NCI-H2196 treated with DMSO at 0.1 percent for 48 hours (cell line): ENCODE measurements around the gene PCDH15.
"Not testable (repeated sequence)": the region's sequence is repeated elsewhere in the genome, so short reads cannot be mapped to it uniquely, and the experiment has no call there.

Experiments used
- DNase-seq: peaks from one replicate; lab custom pipeline; 2025; ENCODE audit not compliant: unreplicated experiment; lab: John Stamatoyannopoulos, UW

Gene PCDH15

DNA sequence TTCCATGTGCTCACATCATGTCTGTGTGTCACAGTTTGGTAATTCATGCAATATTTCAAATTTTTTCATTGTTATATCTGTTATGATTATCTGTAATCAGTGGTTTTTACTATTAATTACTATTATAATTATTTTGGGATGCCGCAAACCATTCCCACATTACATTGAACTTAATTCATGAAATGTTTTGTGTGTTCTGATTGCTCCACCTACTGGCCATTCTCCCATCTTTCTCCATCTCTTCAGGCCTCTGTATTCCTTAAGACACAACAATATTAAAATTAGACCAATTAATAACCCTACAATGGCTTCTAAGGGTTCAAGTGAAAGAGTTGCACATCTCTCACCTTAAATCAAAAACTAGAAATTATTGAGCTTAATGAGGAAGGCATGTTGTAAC, 398.5 kb downstream of the PCDH15 start:
- no peak for DNase-seq

DNA sequence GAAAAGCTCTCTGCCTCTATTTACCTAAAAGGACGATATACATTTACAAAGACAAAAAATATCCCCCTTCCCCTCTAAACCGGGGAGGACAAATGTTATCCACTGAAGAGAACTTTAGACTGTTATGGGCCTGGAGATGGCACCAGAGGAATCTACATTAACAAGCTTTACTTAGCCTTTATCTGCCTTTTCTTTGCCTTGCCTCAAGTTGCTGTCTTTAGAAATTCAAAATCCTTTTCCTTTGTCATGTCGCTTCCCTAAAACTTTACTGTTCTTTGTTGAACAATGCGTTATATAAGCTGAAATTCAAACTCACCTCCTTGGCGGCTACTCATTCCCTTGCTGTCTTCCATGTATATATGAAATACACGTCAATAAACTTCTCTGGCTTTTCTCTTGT, 405.0 kb downstream of the PCDH15 start:
- DNase-seq: no peak

DNA sequence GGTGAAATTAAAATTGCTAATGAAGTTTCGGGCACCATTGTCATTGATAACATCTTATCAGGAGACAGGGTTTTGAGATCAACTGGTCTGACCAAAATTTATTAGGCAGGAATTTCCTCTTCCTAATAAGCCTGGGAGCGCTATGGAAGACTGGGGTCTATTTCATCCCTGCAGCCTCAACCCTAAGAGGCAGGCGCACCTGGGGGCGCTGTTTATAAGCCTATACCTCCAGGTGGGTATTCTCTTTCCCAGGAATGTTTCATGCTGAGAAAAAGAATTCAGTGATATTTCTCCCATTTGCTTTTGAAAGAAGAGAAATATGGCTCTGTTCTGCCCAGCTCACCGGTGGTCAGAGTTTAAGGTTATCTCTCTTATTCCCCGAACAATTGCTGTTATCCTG, 406.4 kb downstream of the PCDH15 start:
- not testable (repeated sequence) for DNase-seq

DNA sequence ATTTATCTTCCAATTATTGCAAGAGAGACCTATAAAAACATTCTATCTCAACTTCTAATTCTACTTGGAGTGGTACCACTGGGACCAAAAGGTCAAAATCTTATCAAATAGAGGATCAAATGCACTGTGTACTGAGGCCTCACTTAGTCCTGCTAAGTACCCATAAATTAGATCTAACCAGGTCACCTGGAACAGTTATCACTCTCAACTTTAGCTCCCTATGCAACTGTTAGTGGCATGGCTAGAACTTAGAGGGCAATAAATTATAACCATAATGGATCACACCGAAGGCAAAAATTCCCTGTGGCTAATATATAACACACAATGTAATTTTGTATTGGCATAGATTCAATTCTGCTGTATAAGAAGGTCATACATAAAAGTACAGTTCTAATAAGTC, 428.9 kb downstream of the PCDH15 start:
- DNase-seq: no peak

DNA sequence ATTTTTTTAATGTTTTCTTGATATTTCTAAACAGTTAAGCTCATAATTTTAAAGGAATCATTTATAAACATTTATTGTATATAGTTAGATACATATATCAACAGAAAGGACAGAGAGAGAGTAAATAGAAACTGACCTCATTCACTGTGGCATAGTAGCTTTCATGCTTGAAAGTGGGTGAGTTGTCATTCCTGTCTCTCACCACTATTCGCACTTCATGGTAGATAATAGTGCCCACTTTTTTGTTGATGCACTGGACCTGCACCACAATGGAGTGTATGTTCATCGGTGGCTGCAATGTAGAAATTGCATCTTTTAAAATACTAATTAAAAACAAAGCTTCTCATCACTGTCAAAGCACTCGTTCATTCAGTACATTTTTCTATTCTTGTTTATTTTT, 432.0 kb downstream of the PCDH15 start:
- DNase-seq: no peak

DNA sequence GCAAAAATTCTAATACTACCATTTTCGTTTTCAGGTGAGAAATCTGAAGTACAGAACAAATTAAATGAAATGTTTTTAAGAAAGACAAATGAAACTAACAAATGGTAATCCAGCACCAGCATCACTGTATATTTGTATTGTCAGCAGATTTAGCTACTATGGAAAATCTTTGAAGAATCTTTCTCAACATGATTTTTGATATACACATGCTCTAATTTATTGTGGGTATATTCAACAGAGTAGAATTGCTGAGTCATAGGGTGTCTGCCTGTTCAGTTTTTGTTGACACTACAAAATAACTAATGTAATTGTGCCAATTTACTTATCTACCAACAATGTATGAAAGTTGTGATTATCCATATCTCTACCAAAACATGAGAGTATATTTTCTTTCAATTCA, 437.6 kb downstream of the PCDH15 start:
- no peak for DNase-seq

DNA sequence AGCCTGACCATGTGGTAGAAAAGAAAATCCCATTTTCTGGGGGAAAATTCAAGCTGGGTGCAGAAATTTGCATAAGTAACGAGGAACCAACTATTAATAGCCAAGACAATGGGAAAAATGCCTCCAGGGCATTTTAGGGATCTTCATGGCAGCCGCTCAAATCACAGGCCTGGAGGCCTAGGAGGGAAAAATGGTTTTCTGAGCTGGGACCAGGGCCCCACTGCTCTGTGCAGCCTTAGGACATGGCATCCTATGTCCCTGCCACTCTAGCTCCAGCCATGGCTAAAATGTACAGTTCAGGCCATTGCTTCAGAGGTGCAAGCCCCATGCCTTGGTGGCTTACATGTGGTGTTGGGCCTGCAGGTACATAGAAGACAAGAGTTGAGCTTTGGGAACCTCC, 459.0 kb downstream of the PCDH15 start:
- DNase-seq: no peak

DNA sequence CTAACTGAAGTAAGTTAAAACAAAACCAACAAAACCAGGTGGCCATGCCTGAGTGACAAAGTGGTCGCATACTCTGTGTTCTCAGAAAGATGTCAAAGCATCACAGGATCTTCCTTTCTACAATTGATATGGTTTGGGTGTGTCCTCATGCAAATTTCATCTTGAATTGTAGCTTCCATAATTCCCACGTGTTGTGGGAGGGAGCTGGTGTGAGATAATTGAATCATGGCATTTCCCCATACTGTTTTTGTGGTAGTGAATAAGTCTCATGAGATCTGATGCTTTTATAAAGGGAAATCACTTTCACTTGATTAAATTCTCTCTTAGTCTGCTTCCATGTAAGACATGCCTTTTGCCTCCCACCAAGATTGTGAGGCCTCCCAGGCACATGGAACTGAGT, 465.7 kb downstream of the PCDH15 start:
- no peak for DNase-seq

DNA sequence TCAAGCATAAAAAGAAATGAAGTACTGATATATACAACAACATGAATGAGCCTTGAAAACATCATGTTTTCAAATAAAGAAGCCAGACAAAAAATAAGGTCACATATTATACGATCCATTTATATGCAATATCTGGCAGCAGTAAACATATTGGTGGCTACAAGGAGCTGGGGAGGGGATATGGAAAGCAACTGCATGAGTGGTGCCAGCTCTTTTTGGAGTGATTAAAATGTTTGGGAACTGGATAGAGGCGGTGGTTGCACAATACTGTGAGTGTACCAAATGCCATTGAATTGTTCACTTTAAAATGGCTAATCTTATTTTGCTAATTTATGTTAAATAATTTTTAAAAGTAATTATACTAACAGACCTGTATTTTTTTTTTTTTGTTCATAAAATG, 481.7 kb downstream of the PCDH15 start:
- no peak for DNase-seq

DNA sequence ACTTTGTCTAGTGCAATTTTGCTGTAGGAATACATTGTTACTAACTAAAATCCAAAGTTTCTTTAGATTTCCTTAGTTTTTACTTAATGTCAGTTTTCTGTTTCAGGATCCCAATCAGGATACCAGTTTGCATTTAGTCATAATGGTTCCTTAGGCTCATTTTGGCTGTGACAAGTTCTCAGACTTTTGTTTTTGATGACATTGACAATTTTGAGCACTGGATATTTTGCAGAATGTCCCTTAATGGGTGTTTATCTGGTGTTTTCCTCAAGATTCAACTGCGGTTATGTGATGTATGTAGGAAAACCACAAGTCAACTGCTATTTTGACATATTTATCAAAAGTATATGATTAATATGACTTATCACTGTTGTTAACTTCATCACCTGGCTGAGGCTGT, 482.6 kb downstream of the PCDH15 start:
- DNase-seq: no peak

DNA sequence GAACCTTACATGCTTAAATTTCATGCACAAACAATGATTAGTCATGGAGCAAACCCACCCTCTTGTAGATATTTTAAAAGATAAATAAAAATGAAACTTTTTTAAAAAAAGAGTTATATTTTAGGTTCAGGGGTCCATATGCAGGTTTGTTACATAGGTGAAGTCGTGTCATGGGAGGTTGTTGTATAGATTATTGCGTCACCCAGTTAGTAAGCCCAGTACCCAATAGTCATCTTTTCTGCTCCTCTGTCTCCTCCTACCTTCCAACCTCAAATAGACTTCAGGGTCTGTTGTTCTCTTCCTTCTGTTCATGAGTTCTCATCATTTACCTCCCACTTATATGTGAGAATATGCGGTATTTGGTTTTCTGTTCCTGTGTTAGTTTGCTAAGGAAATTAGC, 486.6 kb downstream of the PCDH15 start:
- DNase-seq: no peak

DNA sequence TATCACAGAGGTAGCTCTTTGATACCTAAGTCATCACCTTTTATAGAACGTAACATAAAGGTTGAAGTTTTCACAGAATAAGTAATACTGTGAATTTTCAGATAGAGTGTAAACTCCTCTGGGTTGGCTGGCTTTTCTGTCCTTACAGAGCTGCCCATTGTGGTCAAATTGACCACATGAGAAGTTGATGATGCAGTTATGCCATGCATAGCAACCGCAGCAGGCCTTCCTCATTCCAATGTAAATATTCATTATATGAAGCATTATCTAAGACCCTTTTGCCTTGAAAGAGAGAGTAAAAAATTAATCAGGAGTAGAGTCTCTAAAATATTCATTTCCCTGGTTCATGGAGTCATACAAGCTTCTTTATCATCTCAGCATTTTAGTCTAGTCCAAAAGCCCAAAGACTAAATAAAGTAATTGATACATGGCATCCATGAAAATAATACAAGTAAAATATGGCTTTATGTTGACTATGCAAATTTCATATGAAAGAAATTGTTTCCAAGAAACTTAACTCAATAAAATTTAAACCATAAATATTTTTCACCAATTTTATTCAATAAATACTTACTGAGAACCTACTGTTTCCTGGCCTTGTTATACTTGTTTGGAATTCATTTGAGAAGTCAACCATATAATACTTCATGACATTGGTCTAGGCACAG, 516.4 kb downstream of the PCDH15 start:
- no peak for DNase-seq

DNA sequence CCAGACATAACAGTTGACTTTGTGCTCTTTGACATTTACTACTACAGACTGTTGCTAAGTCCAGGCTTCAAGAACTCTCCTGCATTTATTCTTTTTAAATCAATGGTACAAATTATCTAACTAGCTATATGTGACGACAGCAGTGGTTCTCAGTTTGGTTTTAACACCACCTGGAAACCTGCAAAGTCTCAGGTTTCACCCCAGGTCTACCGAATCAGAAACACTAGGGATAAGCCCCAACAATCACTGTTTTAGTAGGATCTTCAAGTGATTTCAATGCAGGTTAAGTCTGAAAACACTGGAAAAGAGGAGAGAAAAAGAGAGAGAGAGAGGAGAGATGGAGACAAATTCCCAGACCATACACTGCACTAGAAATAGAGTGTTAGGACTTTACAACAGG, 519.0 kb downstream of the PCDH15 start:
- no peak for DNase-seq

DNA sequence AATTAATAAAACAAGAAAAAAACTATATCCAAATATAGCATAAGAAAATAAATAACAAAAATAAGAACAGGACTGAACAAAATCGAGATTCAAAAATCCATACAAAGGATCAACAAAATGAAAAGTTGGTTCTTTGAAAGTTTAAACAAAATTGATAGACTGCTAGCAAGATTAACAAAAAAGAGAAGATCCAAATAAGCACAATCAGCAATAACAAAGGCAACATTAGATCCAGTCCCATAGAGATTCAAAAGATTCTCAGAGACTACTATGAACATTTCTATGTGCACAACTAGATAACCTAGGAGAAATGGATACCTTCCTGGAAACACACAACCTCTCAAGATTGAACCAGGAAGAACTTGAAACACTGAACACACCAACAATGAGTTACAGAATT, 534.6 kb downstream of the PCDH15 start:
- DNase-seq: no peak

DNA sequence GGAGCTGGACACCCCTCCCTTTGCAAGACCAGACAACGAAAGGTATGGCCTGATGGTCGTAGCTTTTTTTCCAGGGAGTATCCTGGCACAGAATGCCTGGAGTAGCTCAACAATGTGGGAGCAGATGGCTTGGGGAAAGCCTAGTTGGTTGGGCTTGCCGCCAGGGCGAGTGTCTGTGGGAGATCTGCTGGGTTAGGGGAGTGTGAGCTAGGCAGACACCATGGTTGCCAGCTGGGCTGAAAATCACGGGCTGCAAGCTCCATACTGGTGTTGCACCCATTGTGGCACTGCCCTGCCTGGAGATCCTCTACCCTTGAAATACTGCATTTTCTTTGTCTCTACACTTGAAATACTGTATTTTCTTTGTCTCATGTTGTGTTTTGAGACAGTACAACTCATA, 538.3 kb downstream of the PCDH15 start:
- no peak for DNase-seq

DNA sequence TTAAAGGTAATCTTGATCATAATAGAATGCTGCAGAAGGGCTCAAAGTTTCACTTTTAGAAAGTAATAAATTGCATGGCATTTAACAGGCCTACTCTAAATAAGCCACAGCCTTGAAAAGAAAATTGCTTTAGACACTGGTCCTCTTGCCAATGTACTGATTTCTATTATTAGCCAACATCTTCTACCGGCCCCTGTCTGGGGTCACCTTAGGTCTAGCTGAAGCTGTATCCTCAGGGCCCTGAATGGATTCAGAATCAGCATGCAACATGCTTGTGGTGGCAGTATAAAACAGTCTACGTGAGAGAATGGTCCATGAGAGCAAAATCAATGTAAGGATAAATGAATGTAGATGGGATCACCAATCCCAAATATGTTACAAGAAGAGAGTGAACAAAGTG, 541.9 kb downstream of the PCDH15 start:
- DNase-seq: no peak

DNA sequence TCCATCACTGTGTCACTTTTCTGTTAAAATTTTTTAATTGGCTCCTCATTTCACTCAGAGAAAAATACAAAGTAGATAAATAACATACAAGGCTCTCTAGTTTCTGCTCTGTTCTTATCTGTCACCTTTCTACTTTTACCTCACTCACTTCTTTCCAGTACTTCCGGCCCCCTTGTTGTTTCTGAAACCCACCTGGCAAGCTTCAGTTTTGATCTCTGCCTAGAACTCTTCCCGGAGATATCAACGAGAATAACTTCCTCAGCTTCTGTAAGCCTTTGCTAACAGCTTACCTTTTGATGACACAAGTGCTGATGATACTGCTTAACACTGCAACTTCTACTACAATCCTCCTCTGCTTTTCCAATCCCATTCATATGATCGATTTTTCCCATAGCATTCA, 566.2 kb downstream of the PCDH15 start:
- no peak for DNase-seq

DNA sequence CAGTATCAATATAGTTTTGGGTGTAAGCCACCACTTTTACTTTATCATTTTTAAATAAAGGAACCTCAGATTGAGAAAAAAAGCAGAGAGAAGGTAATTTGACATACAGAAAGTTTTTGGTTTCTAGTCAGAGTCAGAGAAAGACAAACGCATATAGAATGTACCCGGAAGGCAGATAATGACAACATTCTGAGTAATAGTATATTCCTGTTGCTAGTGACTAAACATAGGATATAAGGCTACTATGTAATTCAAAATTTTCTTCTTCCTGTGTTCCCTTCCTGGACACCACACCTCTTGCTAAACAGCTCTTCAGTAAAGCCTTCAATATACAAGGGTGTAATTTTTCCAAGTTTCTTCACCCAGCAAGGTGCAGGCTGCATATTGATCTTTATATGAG, 597.6 kb downstream of the PCDH15 start:
- no peak for DNase-seq

DNA sequence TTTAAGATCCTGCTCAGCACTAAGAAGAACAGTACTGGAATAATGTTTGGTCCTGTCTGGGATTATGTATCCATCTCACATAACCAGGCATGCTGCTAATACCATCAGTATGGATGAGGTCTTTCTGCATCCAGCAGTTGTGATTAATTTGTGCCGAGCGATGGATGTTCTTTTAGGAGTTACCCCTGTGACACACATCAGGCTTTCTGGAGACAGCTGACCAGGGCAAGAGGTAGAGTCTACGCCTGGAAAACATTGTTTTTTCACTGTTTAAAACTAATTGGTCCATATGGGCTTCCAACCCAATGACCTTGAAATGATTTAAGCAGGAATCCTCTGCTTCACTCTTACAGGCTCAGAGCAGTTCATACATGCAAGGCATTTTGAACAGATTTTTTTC, 603.0 kb downstream of the PCDH15 start:
- no peak for DNase-seq

DNA sequence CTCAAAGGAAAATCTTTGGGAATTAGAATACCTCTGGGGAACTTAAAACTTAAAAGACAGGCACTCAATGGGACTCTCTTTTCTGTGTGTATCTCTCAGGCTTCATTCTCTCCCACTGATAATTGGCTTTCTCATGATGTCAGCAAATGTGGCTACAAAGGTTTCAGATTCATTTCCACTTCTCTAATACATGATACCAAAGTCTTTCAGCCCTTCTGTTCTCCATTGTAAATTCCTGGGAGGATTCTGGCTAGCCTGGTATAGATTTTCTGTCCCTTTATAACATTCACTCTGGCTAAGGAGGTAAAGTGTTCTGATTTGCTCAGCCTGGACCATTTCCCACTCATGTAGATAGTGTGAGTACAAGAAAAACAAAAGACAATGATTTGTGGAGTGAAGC, 606.2 kb downstream of the PCDH15 start:
- no peak for DNase-seq

DNA sequence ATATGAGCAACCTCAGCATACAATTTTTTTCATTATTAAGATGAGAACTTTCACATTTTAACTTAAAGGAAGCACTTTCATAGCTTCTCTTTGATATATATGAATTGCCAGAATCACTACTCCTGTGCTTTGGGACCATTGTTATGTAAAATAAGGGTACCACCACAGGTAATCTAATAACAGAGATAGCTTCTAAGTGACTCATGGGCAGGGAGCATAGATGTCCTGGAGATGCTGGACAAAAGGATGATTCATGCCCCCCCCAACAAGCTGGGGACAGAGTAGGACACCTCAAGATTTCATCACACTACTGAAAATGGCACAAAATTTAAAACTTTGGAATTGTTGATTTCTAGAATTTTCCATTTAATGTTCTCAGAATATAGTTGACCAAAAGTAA, 641.1 kb downstream of the PCDH15 start:
- no peak for DNase-seq

DNA sequence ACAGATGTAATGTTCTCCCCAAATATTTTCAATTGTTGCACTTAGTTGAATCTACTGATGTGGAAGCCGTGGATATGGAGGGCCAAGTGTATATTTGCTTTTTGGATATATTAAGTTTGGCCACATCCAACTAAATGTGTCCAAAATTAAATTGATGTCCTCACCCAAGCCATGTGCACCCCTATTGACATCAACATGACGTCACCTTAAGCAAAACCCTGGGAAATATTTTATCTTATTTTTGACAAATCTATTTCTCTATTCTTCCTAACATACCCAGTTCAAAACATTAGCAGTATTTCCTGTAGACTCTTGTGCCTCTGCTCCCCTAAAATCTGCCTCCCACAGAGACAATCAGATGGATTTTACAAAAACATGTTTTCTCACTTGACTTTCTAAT, 652.5 kb downstream of the PCDH15 start:
- DNase-seq: no peak

DNA sequence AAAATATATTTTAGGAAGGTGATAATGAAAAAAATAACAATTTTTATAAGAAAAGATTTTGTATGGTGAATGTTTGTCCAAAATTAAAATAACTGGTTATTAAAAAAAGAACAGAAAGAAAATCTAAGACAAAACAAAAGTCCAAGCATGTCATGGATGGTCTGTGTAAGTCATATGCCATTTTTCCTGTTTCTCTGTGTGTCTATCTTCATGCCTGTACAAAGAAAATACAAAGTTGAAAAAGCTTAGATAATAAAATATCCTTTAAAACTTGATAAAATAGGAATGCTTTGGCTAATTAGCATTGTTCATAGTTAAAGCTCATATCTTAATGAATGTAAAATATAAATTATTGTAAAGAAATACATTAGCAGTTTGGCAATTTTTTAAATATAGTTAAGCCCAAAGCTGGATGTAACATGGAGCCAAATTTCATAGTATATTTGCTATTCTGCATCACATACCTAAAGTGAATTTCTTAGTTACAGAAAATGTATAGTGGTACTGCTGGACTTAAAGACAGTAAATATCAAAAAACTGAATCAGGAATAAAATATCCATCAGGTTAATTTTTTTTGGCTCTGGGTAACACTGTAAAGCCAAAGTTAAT, 661.1 kb downstream of the PCDH15 start:
- DNase-seq: no peak
